Neural progenitor cell (in vitro differentiated cells): ENCODE data around the gene PGA4.
"Not testable (repeated sequence)": the region's sequence is repeated elsewhere in the genome, so short reads cannot be mapped to it uniquely, and the experiment has no call there.

Experiments used
- CTCF ChIP-seq: fragments of 200-600 bp; sonication (generic); IDR thresholded peaks from 2 replicates; pipeline ENCODE4 v1.5.1; 2017; ENCODE audit warnings: antibody characterized with exemption, mild to moderate bottlenecking
- EZH2 ChIP-seq: fragments of 200-600 bp; sonication (generic); IDR thresholded peaks from 2 replicates; pipeline ENCODE4 v1.6.1; 2017; ENCODE audit warnings: antibody characterized with exemption, mild to moderate bottlenecking, moderate library complexity
- EZH2phosphoT487 ChIP-seq: fragments of 200-600 bp; sonication (generic); IDR thresholded peaks from 2 replicates; pipeline ENCODE4 v1.6.1; 2017; ENCODE audit warnings: antibody characterized with exemption

GRCh38 chr11:61231585-61231984 is 9.4 kb downstream of the PGA4 start:
- not testable (repeated sequence) for TF ChIP-seq CTCF, EZH2, EZH2phosphoT487
